ENCODE results near the gene ASCL2.

Gene ASCL2

DNA sequence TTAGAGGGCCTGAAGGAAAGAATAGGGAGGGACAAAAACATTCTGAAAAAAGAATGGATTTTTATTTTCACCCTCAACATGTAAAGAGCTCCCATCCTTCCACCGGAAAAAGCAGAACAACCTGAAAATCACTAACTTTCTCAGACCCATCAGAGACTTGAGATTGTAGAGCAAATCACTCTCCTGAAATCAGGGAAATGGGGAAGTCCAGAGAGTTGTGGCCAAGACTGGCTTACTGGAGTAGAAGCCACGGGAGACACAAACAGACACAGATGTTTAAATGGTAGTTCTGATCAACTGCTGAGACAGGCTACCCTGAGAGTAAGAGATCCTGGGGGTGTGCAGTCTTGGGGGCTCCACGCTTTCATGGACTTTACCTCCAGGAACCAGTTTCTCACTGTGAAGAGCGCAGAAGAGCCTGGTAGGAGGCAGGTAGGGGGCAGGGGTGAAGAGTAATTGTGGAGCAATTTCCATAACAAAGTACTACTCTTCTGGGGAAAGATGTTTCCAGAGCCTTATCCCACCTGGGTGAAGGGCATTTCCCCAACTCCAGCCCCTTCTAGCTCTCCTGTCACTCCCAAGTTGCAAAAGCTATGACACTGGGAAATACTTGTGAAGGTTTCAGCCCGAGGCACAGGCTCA lies 47.1 kb downstream of the ASCL2 start:
- no peak for DNase-seq

- DNase-seq = no peak
Observed at GRCh38 chr11:2222451-2222850, 47.9 kb downstream of the ASCL2 start.

DNA sequence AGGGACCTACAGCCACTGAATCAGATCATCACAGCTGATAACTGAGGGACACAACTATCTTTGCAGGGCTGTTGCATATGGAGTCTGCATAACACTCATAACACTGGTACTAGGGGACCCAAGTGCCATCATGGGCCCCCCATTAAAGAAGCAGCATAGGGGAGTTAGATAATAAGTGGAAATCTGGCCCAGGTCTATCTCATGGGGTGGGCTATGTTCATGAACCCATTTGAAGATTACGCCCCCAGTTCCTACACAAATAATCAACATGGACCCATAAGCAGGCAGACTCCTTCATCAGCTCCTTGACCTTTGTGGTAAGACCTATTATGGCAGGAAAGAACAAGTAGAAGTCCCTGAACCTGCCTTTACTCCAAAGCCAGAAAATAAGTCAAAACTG lies 48.8 kb downstream of the ASCL2 start:
- no peak for DNase-seq

- no peak for DNase-seq
Observed at GRCh38 chr11:2221024-2221423, 49.4 kb downstream of the ASCL2 start.

DNA sequence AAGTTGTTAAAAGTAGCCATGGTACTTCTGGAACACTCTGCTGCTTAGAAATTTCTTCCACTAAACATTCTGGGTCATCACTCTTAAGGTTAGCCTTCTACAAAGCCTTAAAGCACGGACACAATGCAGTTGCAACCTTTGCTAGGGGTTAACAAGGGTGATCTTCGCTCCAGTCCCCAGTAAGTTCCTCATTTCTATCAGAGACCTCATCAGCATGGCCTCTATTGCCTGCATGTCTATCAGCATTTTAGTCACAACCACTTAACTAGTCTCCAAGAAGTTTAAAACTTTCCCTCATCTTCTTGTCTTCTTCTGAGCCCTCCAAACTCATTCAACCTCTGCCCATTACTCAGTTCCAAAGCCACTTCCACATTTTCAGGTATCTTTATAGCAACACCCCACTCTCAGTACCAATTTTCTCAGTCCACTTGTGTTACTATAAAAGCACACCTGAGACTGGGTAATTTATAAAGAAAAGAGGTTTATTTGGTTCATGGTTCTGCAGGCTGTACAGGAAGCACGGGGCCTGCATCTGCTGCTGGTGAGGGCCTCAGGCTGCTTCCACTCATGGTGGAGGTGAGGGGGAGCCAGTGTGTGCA lies 50.1 kb downstream of the ASCL2 start:
- no peak for DNase-seq

DNA sequence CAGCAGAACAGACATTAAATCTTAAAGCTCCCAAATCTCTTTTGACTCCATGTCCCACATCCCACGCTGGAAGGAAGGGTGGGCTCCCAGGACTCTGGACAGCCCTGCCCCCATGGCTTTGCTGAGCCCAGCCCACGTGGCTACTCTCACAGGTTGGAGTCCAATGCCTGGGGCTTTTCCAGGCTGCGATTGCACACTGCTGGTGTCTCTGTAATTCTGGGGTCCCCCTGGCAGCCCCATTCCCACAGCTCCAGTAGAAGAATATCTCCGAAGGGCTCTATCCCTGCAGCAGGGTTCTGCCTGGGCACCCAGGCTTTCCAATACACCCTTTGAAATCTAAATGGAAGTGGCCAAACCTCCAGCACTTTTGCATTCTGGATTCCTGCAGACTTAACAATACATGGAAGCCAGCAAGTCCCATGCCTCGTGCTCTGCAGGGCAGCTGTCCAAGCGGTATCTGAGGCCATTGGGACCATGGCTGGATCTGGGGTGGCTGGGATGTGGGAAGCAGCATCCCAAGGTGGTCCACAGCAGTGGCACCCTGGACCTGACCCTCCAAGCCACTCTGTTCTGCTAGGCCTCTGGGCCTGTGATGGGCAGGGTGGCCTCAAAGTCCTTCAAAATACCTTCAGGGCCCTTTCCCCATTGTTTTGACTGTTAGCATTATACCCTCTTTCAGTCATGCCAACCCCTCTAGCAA lies 50.9 kb downstream of the ASCL2 start:
- DNase-seq = no peak

Data from CD4-positive, alpha-beta T cell treated with Interferon alpha-2 for 1 hour (primary cell).